Measurements from ENCODE around the gene LRRC8C. TPM values are rescaled to one million over a fixed set of nuclear protein-coding genes. Genes with fewer than 3 reads are reported as not detected.

Gene LRRC8C
- total RNA-seq, 2 donors from 2014 or later: 8.4 to 14.4 TPM

DNA sequence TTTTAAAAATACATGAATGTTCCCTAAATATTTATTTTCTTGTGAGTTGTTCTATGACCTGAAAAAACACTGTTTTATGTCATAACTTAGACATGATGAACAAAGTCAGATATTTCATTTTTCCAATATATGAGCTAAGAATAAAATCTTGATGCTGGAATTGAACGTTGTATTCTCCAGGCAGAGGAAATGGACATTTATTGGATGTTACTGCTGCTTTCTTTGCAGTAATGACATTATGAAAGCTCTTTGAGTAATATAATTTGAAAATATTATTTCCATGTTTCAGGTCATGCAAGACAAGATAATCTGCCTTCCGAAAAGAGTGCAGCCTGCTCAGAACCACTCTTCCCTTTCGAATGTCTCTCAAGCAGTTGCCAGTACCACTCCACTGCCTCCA lies 79.5 kb downstream of the LRRC8C start:
- intact Hi-C loops (cut with DNase I): no loop called here
- ATAC-seq: no peak
- no peak for DNase-seq

DNA sequence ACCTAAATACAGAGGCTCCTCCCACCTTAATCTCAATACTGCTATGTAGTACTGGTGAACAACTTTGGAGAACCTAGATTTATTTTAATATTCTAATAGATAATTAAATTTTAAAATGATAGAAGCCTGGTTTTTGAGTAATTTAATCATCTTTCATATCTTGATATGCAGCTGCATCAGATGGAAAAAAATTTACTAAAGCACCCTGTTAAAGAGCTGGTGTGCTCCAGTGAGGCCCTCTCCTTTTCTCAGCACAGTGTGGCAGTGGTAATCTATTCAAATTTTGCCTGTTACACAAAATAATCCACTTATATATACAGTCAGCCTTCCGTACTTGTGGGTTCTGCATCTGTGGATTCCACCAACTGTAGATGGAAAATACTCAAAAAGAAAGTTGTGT lies 82.8 kb downstream of the LRRC8C start:
- no peak for DNase-seq
- intact Hi-C loops (cut with DNase I): no loop called here
- no peak for ATAC-seq

DNA sequence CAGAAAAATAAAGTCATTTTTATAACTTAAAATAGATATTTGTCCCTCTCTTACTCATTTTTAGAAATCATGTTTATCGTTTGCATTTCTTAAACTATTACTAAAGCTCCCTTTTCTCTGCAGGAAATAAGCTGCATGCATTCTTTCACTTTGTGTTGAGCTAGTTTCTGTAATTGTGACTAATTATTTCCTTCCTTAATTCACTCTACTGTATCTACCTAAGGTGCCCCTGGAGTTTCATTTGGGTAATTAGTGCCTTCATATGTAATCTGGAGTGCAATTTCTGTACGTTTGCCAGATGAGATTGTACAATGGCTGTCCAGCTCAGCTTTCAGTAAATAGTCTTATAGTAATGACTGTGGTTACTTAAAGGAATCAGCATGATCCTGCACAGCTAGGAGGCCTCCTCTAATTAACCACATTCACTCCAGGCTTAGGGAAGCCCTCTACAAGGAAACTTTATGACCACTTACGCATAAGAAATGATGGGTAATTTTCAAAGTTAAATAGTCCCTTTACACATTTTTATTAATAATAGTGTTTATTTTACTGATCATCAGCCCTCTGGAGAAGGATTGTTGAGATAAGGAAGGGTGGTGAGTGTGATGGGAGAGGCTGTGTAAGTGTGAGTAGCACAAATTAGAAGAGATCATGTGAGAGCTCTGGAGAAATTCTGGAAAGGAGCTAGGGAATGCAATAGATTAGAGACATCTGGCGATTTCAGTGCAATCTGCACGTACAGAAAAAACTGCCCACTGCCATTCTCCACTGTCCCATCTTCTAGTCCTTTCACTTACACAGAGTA lies 86.8 kb downstream of the LRRC8C start:
- ATAC-seq (peak; percentile 21 to 23), DNase-seq (no peak)
- intact Hi-C loops (cut with DNase I): loop anchor here in 1 of 2 donors (2.0 to 5.0 kb wide), 2 partner anchors 38 to 87 kb away; partner anchors contain the start of gene LRRC8C

DNA sequence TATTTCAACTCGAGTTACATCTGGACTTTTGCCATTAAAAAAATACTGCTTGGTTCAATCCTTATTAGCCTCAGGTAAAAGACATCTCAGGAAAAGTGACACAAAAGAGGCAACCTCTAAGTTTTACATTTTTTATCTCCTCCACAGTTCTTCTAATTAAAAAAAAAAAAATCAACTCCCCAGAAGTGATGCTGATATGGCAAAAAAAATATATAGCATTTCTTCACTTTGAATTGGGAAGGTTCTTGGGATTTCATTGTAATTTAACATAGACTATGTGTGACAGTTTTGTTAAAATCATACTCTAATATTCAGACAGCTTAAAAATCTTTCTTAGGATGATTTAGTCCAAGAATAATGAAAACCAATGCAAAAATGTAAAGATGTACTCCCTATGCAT lies 87.9 kb downstream of the LRRC8C start:
- intact Hi-C loops (cut with DNase I): loop anchor here in 1 of 2 donors (5.0 kb wide), 1 partner anchor 36 kb away; no protein-coding TSS in a partner anchor
- DNase-seq: no peak
- ATAC-seq: no peak

DNA sequence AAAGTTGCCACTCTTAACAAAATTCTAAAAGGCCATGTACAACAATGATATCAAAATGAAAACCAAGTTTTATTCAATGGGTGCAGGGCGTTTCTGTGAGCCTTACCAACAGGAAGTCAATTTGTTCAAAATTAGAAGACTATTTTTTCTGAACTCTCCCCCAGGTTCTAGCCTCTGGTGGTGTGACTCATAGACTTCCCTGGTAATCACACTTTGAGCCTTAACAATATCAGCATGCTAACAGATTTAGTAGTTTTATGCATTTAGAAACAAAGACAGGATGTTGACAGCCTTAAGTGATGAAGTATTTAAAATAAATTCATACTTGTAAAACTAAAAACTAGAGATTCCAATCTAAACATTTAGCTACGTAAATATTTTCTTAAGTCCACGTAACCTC lies 88.4 kb downstream of the LRRC8C start:
- DNase-seq: no peak
- intact Hi-C loops (cut with DNase I): loop anchor here in 1 of 2 donors (5.0 kb wide), 1 partner anchor 36 kb away; no protein-coding TSS in a partner anchor
- no peak for ATAC-seq

DNA sequence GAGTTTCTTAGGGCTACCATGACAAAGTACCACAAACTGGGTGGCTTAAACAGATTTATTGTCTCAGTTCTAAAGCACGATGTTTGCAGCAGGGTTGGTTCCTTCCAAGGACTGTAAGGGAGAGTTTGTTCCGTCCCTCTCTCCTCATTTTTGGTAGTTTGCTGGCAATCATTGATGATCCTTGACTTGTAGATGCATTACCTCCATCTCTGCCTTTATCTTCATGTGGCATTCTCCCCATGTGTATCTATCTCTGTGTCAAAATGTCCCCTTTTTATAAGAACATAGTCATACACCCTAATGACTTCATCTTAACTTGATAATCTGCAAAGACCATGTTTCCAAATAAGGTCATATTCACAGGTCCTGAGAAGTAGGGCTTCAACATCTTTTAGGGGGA lies 90.2 kb downstream of the LRRC8C start:
- no peak for ATAC-seq
- intact Hi-C loops (cut with DNase I): loop anchor here in 1 of 2 donors (5.0 kb wide), 1 partner anchor 34 kb away; no protein-coding TSS in a partner anchor
- DNase-seq: no peak

DNA sequence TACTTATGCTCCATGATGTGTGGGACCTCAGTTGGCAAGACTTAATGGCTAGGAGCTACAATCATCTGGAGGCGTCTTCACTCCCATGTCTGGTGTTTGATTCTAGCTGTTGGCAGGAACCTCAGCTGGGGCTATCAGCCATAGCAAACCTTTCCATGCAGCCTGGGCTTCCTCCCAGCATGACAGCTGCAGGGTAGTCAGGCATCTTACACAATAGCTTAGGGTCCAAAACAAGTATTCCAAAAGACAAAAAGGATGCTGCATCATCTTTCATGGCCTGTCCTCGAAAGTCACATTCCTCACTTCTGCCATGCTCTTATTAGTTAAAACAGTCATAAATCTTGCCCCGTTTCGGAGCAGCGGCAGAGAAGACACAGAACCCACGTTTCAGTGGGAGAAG lies 90.9 kb downstream of the LRRC8C start:
- DNase-seq: peak; percentile 63
- intact Hi-C loops (cut with DNase I): loop anchor here in 1 of 2 donors (5.0 kb wide), 1 partner anchor 33 kb away; no protein-coding TSS in a partner anchor
- ATAC-seq: peak in 1 of 2 donors; percentile 67

DNA sequence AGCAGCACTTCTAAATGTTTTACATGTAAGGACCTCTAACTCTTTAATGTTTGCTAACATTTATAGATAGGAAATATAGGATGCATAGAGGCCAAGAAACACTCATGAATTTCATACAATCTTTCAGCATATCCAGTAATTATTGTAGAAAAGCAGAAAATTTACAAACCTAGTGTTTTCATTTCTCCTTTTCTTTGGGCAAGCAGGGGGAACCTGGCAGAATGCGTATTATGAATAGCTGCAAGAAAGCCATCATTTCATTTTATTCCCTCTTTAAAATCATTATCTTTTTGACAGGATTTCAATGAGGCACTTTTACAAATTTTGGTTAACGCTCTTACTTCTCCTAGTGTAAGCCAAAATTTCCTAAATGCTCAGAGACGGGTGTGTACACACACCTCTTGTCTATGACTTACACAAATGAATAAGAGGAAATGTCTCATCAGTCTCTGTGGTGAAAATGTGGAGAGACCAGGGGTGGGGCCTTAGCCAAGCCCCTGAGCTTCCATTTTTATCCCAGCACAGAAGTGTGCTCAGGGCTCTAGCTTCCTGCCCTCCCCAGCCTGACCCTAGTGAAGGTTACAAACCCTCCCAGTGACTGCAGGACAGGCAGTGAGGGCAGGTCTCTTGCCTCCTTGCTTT lies 91.6 kb downstream of the LRRC8C start:
- intact Hi-C loops (cut with DNase I): loop anchor here in 1 of 2 donors (5.0 kb wide), 1 partner anchor 33 kb away; no protein-coding TSS in a partner anchor
- ATAC-seq (peak; percentile 19 to 87), DNase-seq (peak; percentile 45)

DNA sequence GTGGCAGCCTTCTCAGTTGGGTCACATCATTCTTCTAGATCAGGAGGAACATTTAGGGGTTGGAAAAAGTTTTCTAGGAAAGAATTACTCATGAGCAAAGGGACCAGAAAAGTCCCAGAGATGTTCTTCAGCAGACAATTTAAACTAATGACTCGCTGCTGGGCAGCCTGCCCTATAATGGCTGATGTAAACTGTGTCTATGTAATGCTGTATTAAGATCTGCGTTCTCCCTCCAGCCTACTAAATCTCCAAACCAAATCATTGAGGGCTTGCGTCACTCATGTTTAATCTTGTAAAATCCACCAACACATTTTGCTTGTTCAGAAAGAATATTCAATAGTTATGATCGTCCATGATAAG lies 92.1 kb downstream of the LRRC8C start:
- intact Hi-C loops (cut with DNase I): no loop called here

DNA sequence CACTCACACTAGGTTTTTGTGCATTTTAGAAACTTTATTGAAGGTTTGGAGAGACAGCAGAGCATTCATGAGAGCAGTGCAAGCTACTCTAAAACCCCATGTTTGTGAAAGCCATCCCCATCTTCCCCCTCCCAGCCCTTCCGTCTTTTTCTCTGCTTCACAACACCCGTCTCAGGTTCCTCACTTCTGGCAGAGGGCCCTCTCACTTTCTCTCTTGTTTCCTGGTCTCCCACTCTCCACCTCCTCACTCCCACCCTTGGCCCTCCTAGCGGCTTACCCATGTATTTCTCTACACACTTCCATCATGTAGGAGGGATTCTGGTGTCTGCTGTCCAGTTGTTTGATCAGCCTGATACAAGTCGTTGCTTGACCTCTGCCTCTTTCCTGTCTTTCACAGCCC lies 92.7 kb downstream of the LRRC8C start:
- no peak for ATAC-seq

More for the DNA sequence above, 92.1 kb downstream of the LRRC8C start:
- peak; percentile 58 for DNase-seq
- ATAC-seq: peak in 1 of 2 donors; percentile 63

DNA sequence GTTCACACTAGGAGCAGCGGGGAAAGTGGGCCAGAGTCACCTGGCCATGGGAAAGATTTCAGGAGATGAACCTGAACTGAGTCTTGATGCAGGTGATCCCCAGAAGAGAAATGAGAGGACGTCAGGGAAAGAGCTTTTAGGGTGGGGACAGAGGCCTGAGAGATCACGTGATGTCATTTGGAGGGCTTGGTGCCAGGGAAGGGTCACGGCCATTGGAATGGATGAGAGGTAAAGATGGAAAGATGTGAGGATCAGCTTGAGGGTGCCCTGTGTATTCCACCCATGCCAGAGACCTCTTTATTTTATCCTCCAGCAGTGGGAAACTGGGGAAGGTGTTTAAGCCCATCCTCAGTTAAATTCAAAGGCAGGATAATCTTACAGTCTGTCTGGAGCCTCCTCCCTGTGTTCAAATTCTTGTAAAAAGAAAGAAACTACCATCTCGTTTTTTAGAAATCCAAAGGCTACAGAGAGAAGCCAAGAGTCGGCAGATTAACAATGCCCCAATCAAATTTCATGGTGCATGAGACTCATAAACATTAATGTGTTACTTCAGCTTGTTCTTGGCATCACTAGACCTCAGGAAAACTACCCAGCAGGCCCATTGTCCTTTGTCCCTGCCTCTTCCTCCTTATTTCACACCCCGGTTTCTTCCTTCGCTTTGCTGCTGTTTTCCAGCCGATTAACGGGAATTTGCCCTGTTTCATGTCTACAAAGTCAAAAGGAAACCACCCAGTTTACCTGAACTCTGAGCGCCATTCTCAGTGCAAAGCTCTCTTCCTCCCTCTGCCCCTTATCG lies 94.8 kb downstream of the LRRC8C start:
- intact Hi-C loops (cut with DNase I): no loop called here
- DNase-seq: no peak
- ATAC-seq: no peak

More for the DNA sequence above, 92.7 kb downstream of the LRRC8C start:
- intact Hi-C loops (cut with DNase I): no loop called here
- no peak for DNase-seq

DNA sequence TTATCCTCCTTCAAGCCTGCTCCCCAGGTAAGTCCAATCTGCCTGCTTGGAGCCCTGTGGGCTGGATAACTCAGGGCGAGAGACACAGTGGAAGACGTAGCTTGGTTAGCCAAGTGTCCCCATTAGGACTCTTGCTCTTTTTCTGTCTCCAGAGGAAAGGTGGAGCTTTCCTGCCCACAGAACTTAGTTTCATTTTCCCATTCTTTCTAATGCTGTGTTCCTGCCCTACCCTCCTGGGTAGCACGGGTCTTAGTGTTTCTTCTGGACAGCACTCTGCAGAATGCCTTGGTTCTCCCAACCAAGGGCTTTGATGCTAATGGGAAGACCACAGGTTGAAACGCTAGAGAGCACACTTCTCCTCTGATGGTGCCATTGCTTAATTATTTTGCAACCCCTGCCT lies 95.5 kb downstream of the LRRC8C start:
- intact Hi-C loops (cut with DNase I): no loop called here
- ATAC-seq: peak in 1 of 2 donors; percentile 10
- DNase-seq: no peak

DNA sequence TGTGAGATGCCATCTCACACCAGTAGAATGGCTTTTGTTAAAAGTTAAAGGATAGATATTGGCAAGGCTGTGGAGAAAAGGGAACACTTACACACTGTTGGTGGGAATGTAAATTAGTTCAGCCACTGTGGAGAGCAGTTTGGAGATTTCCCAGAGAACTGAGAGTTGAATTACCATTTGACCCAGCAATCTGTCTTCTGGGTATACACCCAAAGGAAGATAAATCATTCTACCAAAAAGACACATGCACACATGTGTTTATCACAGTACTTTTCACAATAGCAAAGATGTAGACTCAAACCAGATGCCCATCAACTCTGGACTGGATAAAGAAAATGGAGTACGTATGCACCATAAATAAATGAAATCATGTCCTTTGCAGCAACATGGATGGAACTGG lies 99.3 kb downstream of the LRRC8C start:
- ATAC-seq (no peak), DNase-seq (no peak)
- intact Hi-C loops (cut with DNase I): no loop called here

DNA sequence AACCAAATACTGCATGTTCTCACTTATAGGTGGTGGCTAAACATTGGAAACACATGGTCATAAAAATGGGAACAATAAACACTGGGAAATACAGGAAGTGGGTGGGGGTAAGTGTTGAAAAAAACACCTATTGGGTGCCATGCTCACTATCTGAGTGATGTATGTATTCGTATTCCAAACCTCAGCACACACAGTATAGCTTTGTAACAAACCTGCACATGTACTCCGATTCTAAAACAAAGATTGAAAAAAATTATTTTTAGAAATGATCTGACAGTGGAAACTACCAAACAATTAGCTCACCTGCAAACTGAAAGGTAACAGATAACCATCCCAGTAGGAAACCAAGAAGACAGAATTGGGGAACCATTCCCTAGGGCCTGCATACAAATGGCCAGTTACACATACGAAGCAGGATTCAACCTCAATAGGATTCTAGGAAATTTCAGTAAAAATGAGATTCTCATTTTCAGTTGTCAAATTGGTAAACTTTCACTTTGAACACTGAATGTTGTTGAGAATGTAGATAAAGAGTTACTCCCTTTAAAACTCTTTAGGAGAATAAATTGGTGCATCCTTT lies 99.8 kb downstream of the LRRC8C start:
- DNase-seq (no peak), ATAC-seq (no peak)
- intact Hi-C loops (cut with DNase I): no loop called here

DNA sequence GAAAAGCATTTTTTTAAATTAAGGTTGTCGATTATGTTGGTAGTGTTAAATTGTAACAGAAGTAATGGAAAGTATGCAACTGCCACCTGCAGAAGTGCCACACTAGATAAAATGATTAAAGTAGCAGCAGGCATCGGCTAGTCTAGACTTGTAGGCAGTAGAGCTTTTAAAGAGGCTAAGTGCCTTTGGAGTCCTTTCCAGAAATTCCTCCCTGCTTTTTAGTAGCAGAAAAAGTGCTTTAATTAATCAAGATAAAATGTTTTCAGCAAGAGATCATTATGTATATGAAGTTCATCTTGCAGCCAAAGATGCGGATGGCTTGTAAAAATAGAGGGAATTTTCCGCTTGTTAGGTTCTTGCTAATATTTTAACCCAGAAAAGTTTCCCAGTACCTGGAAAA lies 100.8 kb downstream of the LRRC8C start:
- no peak for ATAC-seq
- intact Hi-C loops (cut with DNase I): no loop called here
- DNase-seq: no peak

DNA sequence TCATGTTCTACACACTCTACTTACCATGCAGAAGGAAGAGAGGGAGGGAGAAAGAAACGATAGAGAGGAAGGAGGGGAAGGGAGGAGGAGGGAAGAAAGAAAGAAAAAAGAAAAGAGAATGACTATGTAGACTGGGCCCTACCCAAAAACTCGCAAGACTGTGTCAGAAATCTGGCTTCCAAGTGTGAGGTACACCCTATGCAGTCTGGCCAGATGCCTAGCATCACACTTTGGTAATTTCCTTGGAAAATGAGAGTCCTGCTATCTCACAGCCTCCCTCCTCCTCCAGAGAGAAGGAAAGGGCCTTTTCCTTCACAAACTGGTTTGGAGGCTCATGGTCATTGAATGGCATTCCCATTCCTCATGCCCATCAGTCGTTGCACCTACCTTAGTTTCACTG lies 101.5 kb downstream of the LRRC8C start:
- peak in 1 of 2 donors; percentile 55 for ATAC-seq
- peak; percentile 33 for DNase-seq
- intact Hi-C loops (cut with DNase I): no loop called here

DNA sequence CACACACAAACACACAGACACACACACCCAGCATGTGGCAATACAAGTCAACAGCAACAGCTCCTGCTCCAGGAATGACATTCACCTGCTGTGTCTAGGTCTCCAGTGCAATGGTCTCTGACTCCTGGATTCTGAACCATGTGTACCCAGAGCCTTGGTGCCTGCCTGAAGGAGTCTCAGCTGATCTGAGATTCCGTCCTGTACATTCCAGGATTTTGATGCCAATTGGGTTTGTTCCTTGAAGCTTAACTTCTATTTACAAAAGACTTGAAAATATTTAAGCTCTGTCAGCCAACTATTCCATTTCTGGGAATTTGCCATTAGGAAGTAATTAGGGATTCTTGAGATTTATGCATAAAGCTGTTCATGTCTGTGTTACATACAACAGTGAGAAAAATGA lies 102.6 kb downstream of the LRRC8C start:
- intact Hi-C loops (cut with DNase I): no loop called here
- DNase-seq: no peak
- ATAC-seq: no peak

DNA sequence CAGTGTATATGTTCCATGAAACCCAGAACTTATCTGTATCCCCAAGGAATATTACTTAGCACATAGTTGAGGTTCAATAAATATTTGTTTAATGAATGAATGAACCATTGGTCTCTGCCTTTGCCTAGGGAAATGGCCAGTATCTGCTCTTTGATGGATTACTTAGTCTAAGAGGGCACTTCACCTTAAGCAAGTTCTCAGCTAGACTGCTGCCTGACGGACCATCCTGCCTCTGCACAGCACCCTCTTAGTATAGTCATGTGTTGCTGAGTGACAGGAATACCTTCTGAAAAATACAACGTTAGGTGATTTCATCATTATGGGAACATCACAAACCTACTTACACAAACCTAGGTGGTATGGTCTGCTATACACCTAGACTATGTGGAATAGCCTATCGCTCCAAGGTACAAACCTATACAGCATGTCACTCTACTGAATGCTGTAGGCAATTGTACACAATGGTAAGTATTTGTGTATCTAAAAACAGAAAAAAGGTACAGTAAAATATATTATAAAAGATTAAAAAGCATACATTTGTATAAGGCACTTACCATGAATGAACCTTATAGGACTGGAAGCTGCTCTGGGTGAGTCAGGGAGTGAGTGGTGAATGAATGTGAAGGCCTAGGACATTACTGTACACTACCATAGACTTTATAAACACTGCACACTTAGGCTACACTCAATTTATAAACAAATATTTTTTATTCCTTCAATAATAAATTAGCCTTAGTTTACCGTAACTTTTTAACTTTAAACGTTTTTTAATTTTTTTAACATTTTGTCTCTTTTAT lies 104.2 kb downstream of the LRRC8C start:
- intact Hi-C loops (cut with DNase I): no loop called here
- DNase-seq: no peak
- ATAC-seq: no peak
